Endothelial cell of umbilical vein (primary cell): ENCODE data around the gene ZNF440. TPM values are rescaled to one million over a fixed set of nuclear protein-coding genes. Genes with fewer than 3 reads are reported as not detected.
"Not testable (repeated sequence)": the region's sequence is repeated elsewhere in the genome, so short reads cannot be mapped to it uniquely, and the experiment has no call there.

Source experiments
- BruUV-seq: library from RNA; stranded (reverse); fragments of 400-500 nt; replicated peaks from 2 replicates; lab custom pipeline; 2021; lab: Mats Ljungman, UMichigan
- CTCF ChIA-PET: fragments of 300-600, 350-600 bp; sonication (Branson Sonifier 250); formaldehyde crosslinking; loops from one replicate; lab custom pipeline; 2021; ENCODE audit warnings: antibody characterized with exemption, inconsistent platforms; lab: Charles Lee
- POLR2A ChIA-PET: fragments of 300-600, 350-600 bp; sonication (Branson Sonifier 250); formaldehyde crosslinking; loops from one replicate; lab custom pipeline; 2021; ENCODE audit warnings: antibody characterized with exemption, inconsistent platforms; lab: Charles Lee
- DNase-seq: peaks from one replicate; pipeline ENCODE4 v3.0.0-alpha.2; 2011; ENCODE audit warnings: low read depth, low spot score
- FAIRE-seq: peaks from 2 replicates; lab custom pipeline; 2011; peaks lifted over from hg19 to GRCh38; lab: Jason Lieb, UNC
- H2AFZ ChIP-seq: 2 replicates; pipeline ENCODE4 v1.6.0; 2012; ENCODE audit warnings: low read depth, low read length, control low read depth, inconsistent platforms
- H3K27ac ChIP-seq: 2 replicates; pipeline ENCODE4 v1.5.1; 2011; ENCODE audit warnings: low read depth, mild to moderate bottlenecking, control low read depth, low read length, moderate library complexity; ENCODE audit not compliant: insufficient read depth
- H3K27me3 ChIP-seq, 2 experiments: 2 replicates each; pipeline versions ENCODE4 v1.6.0 to v1.6.1; 2011; ENCODE audit warnings: low read length in 2 of 2, mixed read lengths in 1 of 2; ENCODE audit not compliant: control insufficient read depth in 2 of 2, insufficient read depth in 2 of 2
- H3K36me3 ChIP-seq, 2 experiments: 2 replicates in 1 of 2; 3 replicates in 1 of 2; pipeline ENCODE4 v1.5.1; 2011; ENCODE audit warnings: low read length in 2 of 2, mild to moderate bottlenecking in 1 of 2, moderate library complexity in 1 of 2; ENCODE audit not compliant: control insufficient read depth in 2 of 2, insufficient read depth in 2 of 2; ENCODE audit errors: extremely low read depth in 1 of 2
- H3K4me1 ChIP-seq: 3 replicates; pipeline ENCODE4 v1.5.1; 2011; ENCODE audit warnings: mild to moderate bottlenecking, low read length; ENCODE audit not compliant: control insufficient read depth, insufficient read depth; ENCODE audit errors: extremely low read depth
- H3K4me2 ChIP-seq: 2 replicates; pipeline ENCODE4 v1.6.1; 2011; ENCODE audit warnings: low read length, control low read depth, mixed read lengths; ENCODE audit not compliant: insufficient read depth
- H3K4me3 ChIP-seq, 3 experiments: fragments of 200-600 bp in 1 of 3; sonication (generic), shearing (Covaris generic) in 1 of 3; replicated peaks in 1 of 3; 2 replicates each; pipeline ENCODE4 v1.5.1; 2011 to 2016; ENCODE audit warnings: control low read depth in 3 of 3, low read length in 3 of 3, mild to moderate bottlenecking in 2 of 3, inconsistent platforms in 1 of 3, low read depth in 1 of 3, moderate library complexity in 1 of 3; ENCODE audit not compliant: insufficient read depth in 1 of 3
- H3K79me2 ChIP-seq: 2 replicates; pipeline ENCODE4 v1.6.0; 2012; ENCODE audit warnings: low read length, inconsistent platforms; ENCODE audit not compliant: control insufficient read depth, insufficient read depth
- H3K9ac ChIP-seq: replicated peaks from 2 replicates; pipeline ENCODE3; 2011; ENCODE audit warnings: low read length, control low read depth; ENCODE audit not compliant: insufficient read depth; ENCODE audit errors: extremely low read depth
- H3K9me1 ChIP-seq: replicated peaks from 3 replicates; pipeline ENCODE4 v1.6.0; 2011; ENCODE audit warnings: mild to moderate bottlenecking, low read length; ENCODE audit not compliant: control insufficient read depth, insufficient read depth; ENCODE audit errors: extremely low read depth
- H3K9me3 ChIP-seq: replicated peaks from 2 replicates; pipeline ENCODE4 v1.5.1; 2012; ENCODE audit warnings: low read length, inconsistent platforms; ENCODE audit not compliant: control insufficient read depth, insufficient read depth
- H4K20me1 ChIP-seq: replicated peaks from 2 replicates; pipeline ENCODE3; 2011; ENCODE audit warnings: mild to moderate bottlenecking, low read length; ENCODE audit not compliant: control insufficient read depth, insufficient read depth; ENCODE audit errors: extremely low read depth
- POLR2A ChIP-seq: IDR thresholded peaks from 2 replicates; pipeline ENCODE4 v1.6.1; 2012; ENCODE audit warnings: low read depth, mild to moderate bottlenecking, control low read depth, low read length
- dilution Hi-C: fragments of 300-500 bp; cut with MboI; formaldehyde crosslinking; loops from one replicate; pipeline ENCODE4 v1.15.0; 2019; ENCODE audit warnings: low sequenced_read_pairs; ENCODE audit not compliant: extremely low pct_ligation_motif_present
- intact Hi-C: fragments of 100-400 bp; cut with micrococcal nuclease; formaldehyde crosslinking; loops from one replicate; pipeline ENCODE4 v1.10.0; 2022
- polyA plus RNA-seq, 4 experiments: library from polyadenylated mRNA; depleted of rRNA in 3 of 4; stranded (reverse) in 3 of 4; unstranded in 1 of 4; fragments of >200 nt; gene quantifications; 2 replicates each; pipeline versions ENCODE4 v1.2.1 to v1.2.3, GENCODE V29; 2011 to 2012; ENCODE audit warnings: missing spikeins in 1 of 4
- total RNA-seq: library from RNA; stranded (reverse); gene quantifications from 2 replicates; pipeline ENCODE4 v1.2.3, GENCODE V29; 2021

Gene ZNF440
- total and polyA plus RNA-seq, 2 donors (not counting 3 experiments of a cell fraction or from before 2014, with no cell fraction given), result 2.2 to 13.3 TPM

- no peak for DNase-seq
- no peaks in the 10 kb centered on the region for H3K4me1 ChIP-seq
- POLR2A ChIA-PET, result no interaction called here
- no peaks in the 10 kb centered on the region for H3K27me3 ChIP-seq
- H3K36me3 ChIP-seq, result no peaks in the 10 kb centered on the region
- no peak overlapping the region for H3K4me3 ChIP-seq
- no peak for FAIRE-seq
- dilution Hi-C loops, result no loop called here
- intact Hi-C loops, result no loop called here
- H3K9me1 ChIP-seq, result no peaks in the 10 kb centered on the region
- CTCF ChIA-PET, result no interaction called here
- no peaks in the 10 kb centered on the region for H3K9me3 ChIP-seq
- no TSS peak for BruUV-seq
- H2AFZ ChIP-seq, result no peak overlapping the region
- no peak overlapping the region for H3K27ac ChIP-seq
- H4K20me1 ChIP-seq, result no peaks in the 10 kb centered on the region
- no peak overlapping the region for H3K4me2 ChIP-seq
- H3K79me2 ChIP-seq, result no peaks in the 10 kb centered on the region
- no peak for TF ChIP-seq POLR2A
- H3K9ac ChIP-seq, result no peak overlapping the region
Observed at GRCh38 chr19:11821474-11822109, 7.5 kb downstream of the ZNF440 start.

GRCh38 chr19:11828957-11829876 lies 15.1 kb downstream of the ZNF440 start:
- intact Hi-C loops, H3K9ac ChIP-seq, POLR2A ChIA-PET, H3K27me3 ChIP-seq, H3K36me3 ChIP-seq, H4K20me1 ChIP-seq, H3K9me1 ChIP-seq, H3K4me3 ChIP-seq, BruUV-seq, H3K4me1 ChIP-seq, dilution Hi-C loops, DNase-seq, FAIRE-seq, H3K27ac ChIP-seq, H3K4me2 ChIP-seq, H3K79me2 ChIP-seq, H2AFZ ChIP-seq, CTCF ChIA-PET: not testable (repeated sequence)
- H3K9me3 ChIP-seq, result peaks cover 14% of the 10 kb centered on the region
